Loucy (cell line): Measurements from ENCODE around the gene TUBG1.

Source experiments
- CTCF ChIP-seq: fragments of 200-600 bp; sonication (generic); conservative IDR thresholded peaks from 2 replicates; pipeline ENCODE4 v1.5.1; 2014; ENCODE audit warnings: mild to moderate bottlenecking, antibody characterized with exemption, low read length
- EZH2phosphoT487 ChIP-seq: fragments of 200-600 bp; IDR thresholded peaks from 2 replicates; pipeline ENCODE4 v1.6.1; 2018; ENCODE audit warnings: antibody characterized with exemption, mild to moderate bottlenecking, moderate library complexity, borderline replicate concordance

DNA sequence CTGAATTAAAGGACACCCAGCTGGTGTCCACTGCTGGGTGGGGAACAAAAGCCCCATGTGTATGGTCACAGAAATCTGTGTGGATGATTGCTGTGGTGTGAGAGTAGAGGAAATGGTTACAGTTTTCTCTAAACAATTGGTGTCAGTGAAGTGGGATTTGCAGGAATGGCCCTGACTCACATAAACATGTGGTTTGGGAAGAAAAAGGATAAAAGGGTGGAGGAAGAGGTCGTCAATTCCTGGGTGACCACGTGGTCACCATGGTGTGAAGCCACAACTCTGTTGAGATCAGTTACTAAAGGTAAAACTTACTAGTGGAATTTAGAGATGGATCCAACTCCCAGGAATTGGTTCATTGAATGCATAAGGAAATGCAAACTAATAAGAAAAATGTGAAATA lies 46.0 kb downstream of the TUBG1 start:
- no peak for TF ChIP-seq CTCF
- TF ChIP-seq EZH2phosphoT487 = no peak
